Left lobe of liver (tissue), 2 donors: Measurements from ENCODE around the gene MRGPRF. TPM values are rescaled to one million over a fixed set of nuclear protein-coding genes. Genes with fewer than 3 reads are reported as not detected.

Experiments used
- ATAC-seq: fragments of 200-7000 bp; cut with Tn5 transposase; one replicate; pipeline ENCODE4 v1.9.1; 2020; ENCODE audit warnings: mild to moderate bottlenecking, moderate library complexity
- DNase-seq: peaks from one replicate; pipeline ENCODE4 v3.0.0-alpha.2; 2020; ENCODE audit warnings: low spot score
- total RNA-seq: library from RNA; stranded (reverse); gene quantifications from one replicate; pipeline ENCODE4 v1.2.1, GENCODE V29; 2021
- donor health status: DM: no; HTN: no; CAD: no; lungs with moderate emphysema.
- donor health status: DM: no; HTN: yes; CAD: no.

The MRGPRF gene
- total RNA-seq, 1 donor from 2014 or later: 3.4 TPM

GRCh38 chr11:69030301-69030700, 17.3 kb upstream of the MRGPRF start:
- ATAC-seq (no peak), DNase-seq (no peak)

GRCh38 chr11:69027704-69028372, 14.8 kb upstream of the MRGPRF start:
- DNase-seq (peak; percentile 84), ATAC-seq (peak; percentile 96)

DNA sequence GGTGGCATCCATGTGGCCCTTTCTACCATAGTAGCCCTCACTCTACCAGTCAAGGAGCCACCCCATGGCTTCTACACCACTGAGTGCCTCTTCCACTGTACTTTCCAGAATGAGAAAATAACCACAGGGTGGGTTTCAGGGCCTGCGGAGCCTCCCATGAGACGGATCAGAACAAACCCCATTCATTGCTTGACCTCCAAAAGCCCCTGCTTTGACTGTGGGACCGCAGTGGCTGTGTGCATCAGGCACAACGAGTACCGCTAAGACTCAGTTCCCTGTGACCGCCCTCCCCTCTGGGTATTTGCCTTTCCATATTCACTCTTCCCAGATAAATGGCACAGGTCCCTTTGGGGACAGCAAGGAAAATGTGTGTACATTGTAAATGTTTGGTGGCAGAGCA, 11.5 kb upstream of the MRGPRF start:
- no peak for DNase-seq
- no peak for ATAC-seq

- ATAC-seq: no peak
- no peak for DNase-seq
Measured at GRCh38 chr11:69022260-69022659, 9.2 kb upstream of the MRGPRF start.

GRCh38 chr11:69018924-69019323, 5.9 kb upstream of the MRGPRF start:
- ATAC-seq (no peak), DNase-seq (no peak)

DNA sequence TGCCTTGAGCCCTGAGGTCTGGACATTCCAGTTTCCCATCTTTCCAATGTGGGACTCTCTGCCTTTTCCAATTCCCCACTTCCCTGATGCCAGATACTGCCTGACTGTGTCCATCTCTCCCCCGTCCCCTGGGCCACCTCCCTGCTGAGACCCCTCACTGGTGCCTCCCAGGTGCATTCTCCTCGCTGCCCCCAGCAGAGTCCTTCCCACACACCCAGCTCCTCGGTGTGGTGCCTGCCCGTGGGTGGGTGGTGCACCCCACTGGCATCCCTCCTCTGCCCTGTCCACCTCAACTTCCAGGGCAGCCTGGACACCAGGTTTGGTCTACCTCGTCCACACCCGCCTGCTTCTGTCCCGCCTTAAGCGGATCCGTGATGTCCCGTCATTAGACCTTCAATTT, 4.9 kb upstream of the MRGPRF start:
- ATAC-seq: no peak
- no peak for DNase-seq

DNA sequence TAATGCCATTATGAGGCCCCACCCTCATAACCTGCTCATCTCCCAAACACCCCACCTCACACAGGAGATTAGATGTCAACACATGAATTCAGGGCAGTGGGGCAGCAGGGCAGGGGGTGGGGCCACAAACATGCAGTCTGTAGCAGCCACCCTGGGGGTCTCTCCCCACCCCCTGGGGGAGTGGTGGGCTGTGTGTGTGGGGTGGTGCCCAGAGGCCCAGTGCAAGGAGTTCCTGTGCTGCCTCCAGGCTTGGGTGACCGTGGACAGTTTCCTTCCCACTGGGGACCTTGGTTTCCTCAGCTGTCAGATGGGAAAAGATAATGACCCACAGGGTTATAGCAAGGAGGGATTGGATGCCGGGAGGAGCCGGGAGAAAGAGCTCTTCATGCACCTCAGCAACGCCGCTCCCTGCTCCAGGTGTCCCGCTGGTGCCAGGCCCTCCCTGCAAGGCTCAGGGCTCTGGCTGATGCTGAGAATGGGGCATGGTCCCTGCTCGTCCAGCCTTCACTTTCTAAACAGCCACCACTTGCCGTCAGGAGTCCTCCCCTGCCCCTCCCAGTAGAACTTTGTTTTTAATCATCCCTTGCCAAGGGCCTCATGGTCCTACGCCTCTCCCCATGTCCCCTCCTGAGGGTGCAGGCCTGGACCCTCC, 2.0 kb upstream of the MRGPRF start:
- DNase-seq (no peak), ATAC-seq (no peak)

DNA sequence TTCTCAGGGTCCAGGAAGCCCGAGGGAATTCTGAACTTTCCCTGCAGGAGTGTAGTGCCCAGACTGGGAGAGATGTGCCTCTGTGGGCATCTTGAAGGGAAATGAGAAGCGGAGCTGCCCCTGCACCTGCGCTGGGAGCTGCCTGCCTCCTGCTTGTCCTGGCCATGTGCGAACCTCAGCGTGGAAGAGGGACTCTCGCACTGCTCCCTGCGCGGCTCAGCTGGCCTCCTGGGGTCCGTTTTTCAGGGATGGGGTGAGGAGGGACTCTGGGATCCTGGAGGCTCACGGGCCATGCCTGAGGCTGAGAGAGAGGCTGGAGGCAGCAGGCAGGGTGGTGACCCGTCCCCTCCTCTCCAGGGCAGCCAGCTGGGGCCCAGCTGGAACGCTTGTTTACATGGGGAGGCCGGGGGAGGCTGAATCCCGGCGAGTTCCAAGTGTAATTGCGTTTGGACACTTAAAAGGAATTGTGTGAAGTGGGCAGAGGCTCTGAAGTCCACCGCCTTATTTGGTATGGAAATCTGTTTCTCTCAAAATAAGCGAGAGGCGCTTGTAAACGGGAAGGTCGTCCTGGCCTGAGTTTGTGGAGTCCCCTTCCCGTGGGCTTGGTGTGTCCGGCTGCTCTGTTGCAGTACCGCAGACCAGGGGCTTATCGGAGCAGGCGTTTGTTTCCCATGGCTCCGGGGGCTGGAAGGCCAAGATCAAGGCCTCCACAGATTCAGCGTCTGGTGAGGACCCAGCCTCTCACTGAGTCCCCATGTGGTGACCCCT, 1.2 kb upstream of the MRGPRF start:
- ATAC-seq: no peak
- no peak for DNase-seq

DNA sequence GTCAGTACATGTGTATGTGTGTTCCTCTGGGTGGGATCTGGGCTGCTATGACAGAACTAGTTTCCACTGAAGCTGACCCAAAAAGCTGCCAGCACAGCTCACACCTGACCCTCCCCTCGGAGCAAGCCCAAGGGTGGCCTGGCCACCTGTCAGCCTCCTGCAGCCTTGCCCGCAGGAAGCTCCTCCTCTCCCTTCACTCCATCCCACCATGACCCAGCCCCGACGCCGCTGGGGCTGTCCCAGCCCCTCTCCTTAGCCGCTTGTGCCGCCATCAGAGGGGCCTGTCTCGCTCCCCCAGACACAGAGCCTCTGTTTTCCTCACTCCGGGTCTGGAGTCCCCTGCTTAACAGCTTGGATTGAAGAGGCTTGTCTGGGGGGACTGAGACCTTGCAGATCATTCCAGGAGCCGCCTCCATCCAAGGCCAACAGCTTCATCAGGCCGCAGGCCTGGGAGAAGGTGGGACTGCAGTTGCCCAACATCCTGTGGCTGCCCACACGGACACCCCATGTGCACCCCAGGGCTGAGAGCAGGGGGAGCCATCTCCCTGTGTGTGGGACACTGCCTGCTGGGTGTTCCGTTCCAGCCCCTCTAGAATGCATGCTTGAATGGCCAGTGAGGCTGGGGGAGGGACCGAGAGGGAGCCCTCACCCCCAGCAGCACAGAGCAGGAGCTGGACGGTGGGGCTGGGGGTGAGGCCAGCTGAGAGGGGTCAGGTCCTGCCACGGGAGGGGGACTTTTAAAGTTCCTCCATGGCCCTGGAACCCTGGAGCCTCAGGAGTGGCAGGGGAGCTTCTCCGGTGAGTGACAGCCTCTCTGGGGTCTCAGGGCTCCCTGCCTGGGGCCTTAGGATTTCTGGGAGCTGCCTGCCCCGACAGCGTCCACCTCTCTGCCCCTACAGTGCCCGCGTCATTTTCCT, 696 bp downstream of the MRGPRF start:
- DNase-seq (no peak), ATAC-seq (no peak)

- DNase-seq (no peak), ATAC-seq (no peak)
Measured at GRCh38 chr11:69011624-69012091, 1.4 kb downstream of the MRGPRF start.

- ATAC-seq (peak; percentile 29), DNase-seq (peak; percentile 69)
Measured at GRCh38 chr11:69010964-69011623, 2.0 kb downstream of the MRGPRF start.

DNA sequence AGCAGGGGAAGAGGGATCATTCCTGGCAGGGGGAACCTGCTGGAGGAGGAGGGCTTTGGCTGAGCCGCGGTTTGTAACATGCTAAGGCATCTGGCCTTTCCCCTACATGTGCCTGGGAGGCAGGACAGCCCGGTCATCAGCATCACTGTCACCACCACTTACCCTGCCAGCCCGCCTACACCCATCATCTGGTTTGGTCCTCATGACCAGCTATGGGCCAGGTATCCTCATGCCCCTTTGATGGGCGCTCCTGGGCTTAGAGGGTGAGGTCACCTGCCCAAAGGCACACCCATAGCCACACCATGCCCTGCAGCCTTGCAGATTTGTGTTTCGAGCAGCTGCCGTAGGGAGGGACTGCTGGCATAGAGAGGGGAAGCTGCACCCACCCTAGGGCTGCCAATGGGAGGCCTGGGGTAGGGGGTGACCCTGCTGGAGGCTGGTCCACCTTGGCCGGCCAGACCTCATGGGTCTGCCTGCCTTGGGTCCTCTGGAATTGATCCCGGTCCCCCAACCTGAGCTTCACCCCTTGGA, 2.6 kb downstream of the MRGPRF start:
- DNase-seq (no peak), ATAC-seq (peak; percentile 3)

DNA sequence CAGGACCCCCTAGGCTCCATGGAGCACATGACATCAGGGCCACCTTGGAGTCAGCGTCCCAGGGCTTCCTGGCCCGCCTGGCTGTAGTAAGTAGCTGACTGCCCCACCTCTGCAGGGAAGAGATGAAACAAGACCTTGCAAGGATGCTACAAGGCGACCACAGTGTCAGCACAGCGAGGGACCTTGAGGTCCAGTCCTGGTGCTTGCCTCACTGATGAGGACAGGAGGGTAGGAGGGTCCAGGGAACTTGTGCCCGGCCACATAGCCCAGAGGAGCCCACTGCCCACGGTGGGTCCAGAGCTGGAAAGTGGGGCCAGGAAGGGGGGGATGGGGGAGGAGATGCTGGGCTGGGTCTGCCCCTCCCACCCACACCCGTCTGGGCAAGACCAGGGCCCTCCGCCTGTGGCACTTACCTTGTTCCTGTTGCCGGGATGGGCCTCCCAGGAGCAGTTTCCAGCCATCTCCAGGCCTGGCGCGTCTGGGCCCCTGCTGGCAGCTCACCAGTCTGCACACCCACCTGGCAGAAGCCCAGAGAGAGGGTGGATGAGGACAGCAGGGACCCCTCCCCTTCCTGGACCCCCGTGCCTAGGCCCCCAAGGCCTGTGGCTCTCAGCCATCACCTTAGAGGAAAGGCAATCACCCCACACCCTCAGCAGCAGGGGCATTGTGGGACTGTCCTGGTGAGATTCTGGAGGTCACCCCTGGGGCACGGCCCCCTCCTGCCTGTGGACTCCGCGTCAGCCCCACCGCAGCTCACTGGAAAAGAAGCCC, 3.4 kb downstream of the MRGPRF start:
- DNase-seq: no peak
- ATAC-seq: no peak

DNA sequence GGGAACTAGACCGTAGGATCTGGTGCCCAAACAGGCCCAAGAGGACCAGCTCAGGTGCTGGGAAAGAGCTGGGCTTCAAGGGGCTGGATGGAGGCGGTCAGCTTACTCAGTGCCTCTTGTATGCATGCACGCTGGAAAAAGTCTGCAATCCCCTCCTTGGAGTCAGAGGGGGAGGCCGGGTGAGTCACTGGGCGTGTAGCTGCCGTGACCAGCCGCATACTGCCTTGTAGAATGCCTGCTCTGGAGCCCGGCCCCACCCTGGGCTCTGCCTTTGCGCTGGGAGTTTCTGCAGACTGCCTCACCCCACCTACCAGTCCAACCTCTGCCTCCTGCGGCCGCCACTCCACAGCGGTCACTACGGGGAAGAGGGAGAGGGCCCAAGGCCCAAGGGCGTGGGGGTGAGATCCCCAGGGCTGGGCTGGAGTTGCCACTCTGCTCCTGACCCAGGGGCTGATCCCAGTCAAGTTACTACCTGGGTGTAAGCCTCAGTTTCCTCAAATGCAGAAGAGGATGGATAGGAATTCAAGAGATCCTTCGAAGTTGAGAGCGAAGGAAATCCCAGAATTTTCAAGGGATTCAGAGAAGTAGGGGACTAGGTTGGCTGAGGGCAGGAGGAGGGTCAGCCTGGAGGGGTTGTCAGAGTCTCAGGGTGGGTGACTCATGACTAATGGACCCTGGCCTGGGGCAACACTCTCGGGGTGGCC, 4.2 kb downstream of the MRGPRF start:
- peak; percentile 74 for DNase-seq

GRCh38 chr11:69007975-69008381, 5.1 kb downstream of the MRGPRF start:
- ATAC-seq: peak; percentile 80

More for the DNA sequence above, 4.2 kb downstream of the MRGPRF start:
- peak; percentile 57 for ATAC-seq

DNA sequence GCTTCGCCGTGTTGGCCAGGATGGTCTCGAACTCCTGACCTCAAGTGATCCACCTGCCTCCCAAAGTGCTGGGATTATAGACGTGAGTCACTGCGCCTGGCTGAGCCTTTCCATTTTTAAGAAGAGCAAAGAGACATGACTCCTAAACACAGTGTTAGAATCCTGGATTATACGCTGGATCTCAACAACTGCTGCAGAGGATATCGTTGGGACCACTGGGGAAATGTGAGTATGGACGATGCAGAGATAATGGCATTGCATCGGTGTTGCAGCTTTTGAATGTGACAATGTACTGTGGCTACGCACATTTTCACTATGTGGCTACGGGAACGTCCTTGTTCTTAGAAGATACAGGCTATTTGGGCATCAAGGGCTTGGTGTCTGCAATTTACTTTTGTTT, 6.2 kb downstream of the MRGPRF start:
- ATAC-seq (no peak), DNase-seq (no peak)

More at GRCh38 chr11:69007975-69008381, 5.1 kb downstream of the MRGPRF start:
- peak; percentile 94 for DNase-seq

- DNase-seq (peak; percentile 44), ATAC-seq (no peak)
Measured at GRCh38 chr11:69005631-69006368, 7.2 kb downstream of the MRGPRF start.

DNA sequence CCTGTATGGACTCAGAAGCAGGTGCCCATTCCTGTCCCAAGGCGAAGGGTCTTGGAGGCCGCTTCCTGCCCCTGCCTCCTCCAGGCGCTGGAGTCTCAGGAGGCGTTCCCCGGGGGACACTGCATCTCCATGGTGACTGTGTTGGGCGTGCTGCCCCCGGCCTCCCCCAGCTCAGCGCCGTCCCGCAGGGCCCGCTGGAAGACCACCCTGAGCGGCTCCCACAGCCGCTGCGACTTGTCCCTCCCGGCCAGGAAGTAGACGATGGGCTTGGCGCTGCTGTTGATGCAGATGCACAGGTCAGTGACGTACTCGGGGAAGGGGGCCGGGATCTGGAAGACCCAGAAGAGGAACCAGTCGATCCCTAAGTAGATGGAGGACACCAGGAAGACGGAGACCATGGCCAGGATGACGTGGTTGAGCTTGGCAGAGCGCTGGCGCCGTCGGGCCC, 7.8 kb downstream of the MRGPRF start:
- peak; percentile 42 for DNase-seq
- ATAC-seq: no peak
